LoVo (cell line): ENCODE data around the gene SORCS2.

Experiments used
- DNase-seq: peaks from one replicate; pipeline ENCODE4 v3.0.0-alpha.2; 2016; ENCODE audit warnings: low spot score

Gene SORCS2

GRCh38 chr4:7746351-7747061 lies 554.2 kb downstream of the SORCS2 start:
- DNase-seq = no peak

GRCh38 chr4:7747062-7747385 lies 554.7 kb downstream of the SORCS2 start:
- DNase-seq = no peak

- DNase-seq = no peak
Observed at GRCh38 chr4:7747566-7747965, 555.2 kb downstream of the SORCS2 start.

- no peak for DNase-seq
Observed at GRCh38 chr4:7750523-7750922, 558.2 kb downstream of the SORCS2 start.

GRCh38 chr4:7750972-7751371 lies 558.6 kb downstream of the SORCS2 start:
- DNase-seq = no peak

GRCh38 chr4:7752649-7753048 lies 560.3 kb downstream of the SORCS2 start:
- no peak for DNase-seq

GRCh38 chr4:7753271-7753670 lies 560.9 kb downstream of the SORCS2 start:
- DNase-seq = no peak

GRCh38 chr4:7753931-7754465 lies 561.7 kb downstream of the SORCS2 start:
- no peak for DNase-seq

GRCh38 chr4:7754565-7755262 lies 562.4 kb downstream of the SORCS2 start:
- no peak for DNase-seq

- no peak for DNase-seq
Observed at GRCh38 chr4:7755561-7755960, 563.2 kb downstream of the SORCS2 start.

GRCh38 chr4:7756071-7756470 lies 563.7 kb downstream of the SORCS2 start:
- no peak for DNase-seq

GRCh38 chr4:7756561-7757355 lies 564.4 kb downstream of the SORCS2 start:
- DNase-seq = no peak

- peak; percentile 18 for DNase-seq
Observed at GRCh38 chr4:7757501-7758471, 565.4 kb downstream of the SORCS2 start.

- DNase-seq = no peak
Observed at GRCh38 chr4:7758476-7758875, 566.1 kb downstream of the SORCS2 start.

- no peak for DNase-seq
Observed at GRCh38 chr4:7759216-7759615, 566.9 kb downstream of the SORCS2 start.

- DNase-seq = no peak
Observed at GRCh38 chr4:7759635-7760034, 567.3 kb downstream of the SORCS2 start.

GRCh38 chr4:7760228-7760627 lies 567.9 kb downstream of the SORCS2 start:
- no peak for DNase-seq

GRCh38 chr4:7760706-7761105 lies 568.4 kb downstream of the SORCS2 start:
- DNase-seq = no peak

GRCh38 chr4:7761312-7761711 lies 569.0 kb downstream of the SORCS2 start:
- DNase-seq = no peak

- peak; percentile 16 for DNase-seq
Observed at GRCh38 chr4:7761720-7762119, 569.4 kb downstream of the SORCS2 start.

GRCh38 chr4:7762376-7763030 lies 570.2 kb downstream of the SORCS2 start:
- DNase-seq = no peak
